Measurements from ENCODE around the gene ADARB1.

Gene ADARB1

DNA sequence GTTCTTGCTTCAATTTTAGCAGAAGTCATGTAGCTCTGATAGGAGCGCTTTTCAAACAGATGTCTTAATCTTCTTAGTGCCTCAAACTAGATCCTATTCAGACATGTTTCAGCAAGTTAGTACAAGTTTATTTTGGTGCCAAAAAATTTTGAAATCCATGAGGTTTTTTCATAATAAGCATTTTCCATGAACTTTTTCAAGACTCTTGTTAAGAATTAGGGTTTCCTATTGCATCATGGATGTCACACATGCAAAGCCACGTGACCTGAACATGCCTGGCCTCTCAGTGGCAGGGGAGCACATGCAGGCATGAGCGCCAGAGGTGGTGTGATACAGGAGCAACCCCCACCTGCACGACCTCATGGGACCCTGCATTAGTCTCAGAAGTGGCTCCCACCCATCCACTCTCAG, 145.7 kb downstream of the ADARB1 start:
- peak; percentile 69 for DNase-seq (ENCODE audit: low read depth)
- TF ChIP-seq, protein P1, sequence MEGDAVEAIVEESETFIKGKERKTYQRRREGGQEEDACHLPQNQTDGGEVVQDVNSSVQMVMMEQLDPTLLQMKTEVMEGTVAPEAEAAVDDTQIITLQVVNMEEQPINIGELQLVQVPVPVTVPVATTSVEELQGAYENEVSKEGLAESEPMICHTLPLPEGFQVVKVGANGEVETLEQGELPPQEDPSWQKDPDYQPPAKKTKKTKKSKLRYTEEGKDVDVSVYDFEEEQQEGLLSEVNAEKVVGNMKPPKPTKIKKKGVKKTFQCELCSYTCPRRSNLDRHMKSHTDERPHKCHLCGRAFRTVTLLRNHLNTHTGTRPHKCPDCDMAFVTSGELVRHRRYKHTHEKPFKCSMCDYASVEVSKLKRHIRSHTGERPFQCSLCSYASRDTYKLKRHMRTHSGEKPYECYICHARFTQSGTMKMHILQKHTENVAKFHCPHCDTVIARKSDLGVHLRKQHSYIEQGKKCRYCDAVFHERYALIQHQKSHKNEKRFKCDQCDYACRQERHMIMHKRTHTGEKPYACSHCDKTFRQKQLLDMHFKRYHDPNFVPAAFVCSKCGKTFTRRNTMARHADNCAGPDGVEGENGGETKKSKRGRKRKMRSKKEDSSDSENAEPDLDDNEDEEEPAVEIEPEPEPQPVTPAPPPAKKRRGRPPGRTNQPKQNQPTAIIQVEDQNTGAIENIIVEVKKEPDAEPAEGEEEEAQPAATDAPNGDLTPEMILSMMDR (IDR thresholded peaks at IDR 0.05; ENCODE audit: low read length, missing control alignments) = no peak
- H3K4me3 ChIP-seq (replicated peaks; ENCODE audit: low read depth, low read length) = no peak overlapping the region

DNA sequence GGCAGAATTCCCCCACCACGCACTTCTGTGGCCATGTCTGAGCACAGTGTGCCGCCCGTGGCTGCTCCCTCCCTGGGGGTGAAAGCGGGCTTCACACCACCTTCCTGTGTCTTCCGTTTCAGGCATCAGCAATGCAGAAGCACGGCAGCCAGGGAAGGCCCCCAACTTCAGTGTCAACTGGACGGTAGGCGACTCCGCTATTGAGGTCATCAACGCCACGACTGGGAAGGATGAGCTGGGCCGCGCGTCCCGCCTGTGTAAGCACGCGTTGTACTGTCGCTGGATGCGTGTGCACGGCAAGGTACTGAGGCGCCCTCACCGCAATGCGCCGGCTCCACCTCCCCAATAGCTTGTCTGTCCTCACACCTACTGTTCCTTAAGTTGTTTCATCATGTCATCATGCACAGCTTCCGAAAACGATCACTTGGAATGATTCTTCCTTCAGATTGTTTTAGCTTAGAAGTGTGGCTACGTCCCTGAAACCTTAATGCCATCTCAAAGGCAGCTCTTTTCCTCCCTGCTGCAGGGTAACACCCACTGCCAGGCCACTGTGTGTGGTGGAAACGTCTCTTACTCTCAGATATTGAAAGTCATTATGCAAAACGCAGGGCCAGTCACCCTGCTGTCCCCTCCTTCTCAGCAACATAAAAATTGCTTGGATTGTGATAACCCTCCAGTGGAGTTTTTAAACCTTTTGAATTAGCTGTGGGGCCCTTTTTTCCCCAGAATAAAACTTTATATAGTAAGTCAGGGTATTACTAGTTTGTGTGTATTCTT, 146.5 kb downstream of the ADARB1 start:
- DNase-seq (ENCODE audit: low read depth) = no peak
- TF ChIP-seq, protein P1 (IDR thresholded peaks at IDR 0.05; ENCODE audit: low read length, missing control alignments) = no peak

DNA sequence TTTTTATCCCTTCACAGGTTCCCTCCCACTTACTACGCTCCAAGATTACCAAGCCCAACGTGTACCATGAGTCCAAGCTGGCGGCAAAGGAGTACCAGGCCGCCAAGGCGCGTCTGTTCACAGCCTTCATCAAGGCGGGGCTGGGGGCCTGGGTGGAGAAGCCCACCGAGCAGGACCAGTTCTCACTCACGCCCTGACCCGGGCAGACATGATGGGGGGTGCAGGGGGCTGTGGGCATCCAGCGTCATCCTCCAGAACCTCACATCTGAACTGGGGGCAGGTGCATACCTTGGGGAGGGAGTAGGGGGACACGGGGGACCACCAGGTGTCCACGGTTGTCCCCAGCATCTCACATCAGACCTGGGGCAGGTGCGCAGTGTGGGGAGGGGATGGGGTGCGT, 147.6 kb downstream of the ADARB1 start:
- no peak for DNase-seq (ENCODE audit: low read depth)
- H3K4me3 ChIP-seq (replicated peaks; ENCODE audit: low read depth, low read length) = no peak overlapping the region
- TF ChIP-seq, protein P1 (IDR thresholded peaks at IDR 0.05; ENCODE audit: low read length, missing control alignments) = no peak

More for the DNA sequence above, 146.5 kb downstream of the ADARB1 start:
- H3K4me3 ChIP-seq (replicated peaks; ENCODE audit: low read depth, low read length) = no peak overlapping the region

DNA sequence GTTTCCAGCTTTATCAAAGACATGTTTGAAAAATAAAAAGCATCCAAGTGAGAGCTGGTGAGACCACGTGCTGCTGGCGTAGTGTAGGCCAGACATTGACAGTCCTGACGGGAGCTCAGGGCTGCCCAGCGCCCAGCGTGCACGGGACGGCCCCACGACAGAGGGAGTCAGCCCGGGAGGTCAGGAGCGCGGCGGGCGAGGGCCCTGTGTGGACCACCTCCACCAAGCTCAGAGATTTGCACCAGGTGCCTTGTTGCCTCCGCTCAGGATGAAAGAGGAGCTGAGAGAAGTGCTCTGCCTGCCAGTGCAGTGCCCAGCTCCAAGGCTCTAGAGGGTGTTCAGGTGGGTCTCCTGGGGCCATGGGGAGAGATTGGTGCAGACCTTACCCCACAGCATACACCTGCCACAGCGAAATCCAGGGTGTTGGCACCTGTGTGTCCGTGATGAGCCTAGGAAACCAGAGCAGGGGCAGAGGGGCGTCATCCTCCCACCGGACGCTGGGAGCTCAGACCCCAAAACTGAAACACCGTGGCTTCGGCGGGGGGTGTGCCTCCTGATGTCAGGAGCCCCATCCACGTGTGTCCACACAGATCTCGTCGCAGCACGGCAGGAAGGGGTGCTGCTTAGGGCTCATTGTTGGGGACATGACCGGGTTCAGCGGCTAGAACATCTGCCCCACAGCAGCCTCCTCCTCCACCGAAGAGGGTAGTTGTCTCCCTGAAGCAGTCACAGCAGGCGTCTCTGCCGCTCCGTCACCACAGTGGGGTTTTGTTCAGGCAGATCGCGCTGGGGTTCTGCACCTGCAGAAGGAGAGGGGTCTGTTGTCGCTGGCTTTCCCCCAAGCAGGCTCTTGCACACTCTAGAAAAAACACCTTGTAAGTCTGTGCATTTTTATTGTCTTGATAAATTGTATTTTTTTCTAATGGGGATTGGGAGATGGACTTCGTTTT, 149.1 kb downstream of the ADARB1 start:
- DNase-seq (ENCODE audit: low read depth) = no peak
- TF ChIP-seq, protein P1 (IDR thresholded peaks at IDR 0.05; ENCODE audit: low read length, missing control alignments) = no peak
- H3K4me3 ChIP-seq (replicated peaks; ENCODE audit: low read depth, low read length) = no peak overlapping the region

DNA sequence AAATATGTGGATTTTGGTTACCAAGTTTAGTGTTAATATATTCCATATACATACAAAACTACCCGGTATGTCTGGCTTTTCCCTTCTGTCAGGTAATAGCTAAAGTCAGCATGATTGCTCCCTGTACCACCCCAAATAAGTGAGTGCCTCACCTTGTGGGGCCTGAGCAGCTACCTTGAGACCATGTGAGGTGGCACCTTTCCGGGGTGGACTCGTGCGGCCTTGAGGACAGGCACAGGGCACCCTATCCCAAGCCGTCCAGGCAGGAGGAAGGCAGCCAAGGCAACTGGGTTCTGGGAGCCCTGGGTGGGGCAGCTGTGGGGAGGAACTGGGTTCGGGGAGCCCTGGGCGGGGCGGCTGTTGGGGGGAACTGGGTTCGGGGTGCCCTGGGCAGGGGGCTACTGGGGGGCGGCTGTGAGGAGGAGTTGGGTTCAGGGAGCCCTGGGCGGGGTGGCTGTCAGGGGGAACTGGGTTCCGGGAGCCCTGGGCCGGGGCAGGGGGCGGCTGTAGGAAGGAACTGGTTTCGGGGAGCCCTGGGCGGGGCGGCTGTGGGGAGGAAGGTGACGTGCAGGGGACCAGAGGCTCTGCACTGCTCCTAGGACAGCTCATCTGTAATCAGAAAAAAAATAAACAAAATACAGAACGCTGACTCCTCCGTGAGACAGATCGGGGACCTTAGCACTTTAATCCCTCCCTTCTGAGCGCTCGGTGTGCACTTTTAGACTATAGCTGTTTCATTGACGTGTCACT, 150.0 kb downstream of the ADARB1 start:
- TF ChIP-seq, protein P1 (IDR thresholded peaks at IDR 0.05; ENCODE audit: low read length, missing control alignments) = no peak
- no peak overlapping the region for H3K4me3 ChIP-seq (replicated peaks; ENCODE audit: low read depth, low read length)
- DNase-seq (ENCODE audit: low read depth) = no peak

DNA sequence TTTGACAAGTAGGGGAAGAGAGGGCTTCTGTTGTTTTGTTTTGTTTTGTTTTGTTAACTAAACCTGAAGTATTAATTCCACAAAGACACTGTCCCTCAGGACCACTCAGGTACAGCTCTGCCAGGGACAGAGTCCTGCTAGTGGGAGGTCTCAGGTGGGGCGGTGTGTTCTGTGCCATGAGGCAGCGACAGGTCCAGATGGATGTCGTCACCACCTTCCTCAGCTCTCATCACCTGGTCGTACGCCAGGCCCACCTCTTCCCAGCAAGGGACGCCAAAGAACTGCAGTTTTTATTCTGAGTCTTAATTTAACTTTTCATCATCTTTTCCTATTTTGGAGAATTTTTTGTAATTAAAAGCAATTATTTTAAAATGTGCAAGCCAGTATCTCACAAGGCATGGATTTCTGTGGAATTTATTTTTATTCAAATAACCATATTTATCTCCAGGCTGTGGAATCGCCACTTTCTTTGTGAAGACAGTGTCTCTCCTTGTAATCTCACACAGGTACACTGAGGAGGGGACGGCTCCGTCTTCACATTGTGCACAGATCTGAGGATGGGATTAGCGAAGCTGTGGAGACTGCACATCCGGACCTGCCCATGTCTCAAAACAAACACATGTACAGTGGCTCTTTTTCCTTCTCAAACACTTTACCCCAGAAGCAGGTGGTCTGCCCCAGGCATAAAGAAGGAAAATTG, 150.8 kb downstream of the ADARB1 start:
- H3K4me3 ChIP-seq (replicated peaks; ENCODE audit: low read depth, low read length) = no peak overlapping the region
- DNase-seq (ENCODE audit: low read depth) = no peak
- TF ChIP-seq, protein P1 (IDR thresholded peaks at IDR 0.05; ENCODE audit: low read length, missing control alignments) = no peak
